ENCODE data around the gene SLC46A1. TPM values are rescaled to one million over a fixed set of nuclear protein-coding genes. Genes with fewer than 3 reads are reported as not detected.

The SLC46A1 gene
- total and polyA plus RNA-seq, 2 experiments from 2014 or later, result 3.3 to 12.5 TPM

DNA sequence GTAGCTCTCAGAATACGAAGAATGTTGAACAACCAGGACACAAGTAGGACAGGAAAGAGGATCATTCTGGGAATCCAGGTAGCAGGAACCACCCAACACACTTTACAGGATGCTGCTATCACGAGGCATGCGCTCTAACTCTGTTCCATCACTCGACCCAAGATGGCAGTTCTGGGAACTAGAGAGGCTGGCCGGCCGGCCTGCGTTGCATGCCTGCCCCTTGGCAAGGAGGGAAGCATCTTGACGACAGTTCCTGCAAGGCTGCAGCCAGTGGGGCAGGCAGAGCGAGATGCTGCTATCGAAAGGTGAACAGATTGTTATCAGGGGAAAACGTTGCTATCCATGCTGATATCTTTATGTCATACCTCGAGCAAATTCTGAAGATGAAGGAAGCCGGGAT lies 19.2 kb upstream of the SLC46A1 start (continued):
- TF ChIP-seq, protein P1, sequence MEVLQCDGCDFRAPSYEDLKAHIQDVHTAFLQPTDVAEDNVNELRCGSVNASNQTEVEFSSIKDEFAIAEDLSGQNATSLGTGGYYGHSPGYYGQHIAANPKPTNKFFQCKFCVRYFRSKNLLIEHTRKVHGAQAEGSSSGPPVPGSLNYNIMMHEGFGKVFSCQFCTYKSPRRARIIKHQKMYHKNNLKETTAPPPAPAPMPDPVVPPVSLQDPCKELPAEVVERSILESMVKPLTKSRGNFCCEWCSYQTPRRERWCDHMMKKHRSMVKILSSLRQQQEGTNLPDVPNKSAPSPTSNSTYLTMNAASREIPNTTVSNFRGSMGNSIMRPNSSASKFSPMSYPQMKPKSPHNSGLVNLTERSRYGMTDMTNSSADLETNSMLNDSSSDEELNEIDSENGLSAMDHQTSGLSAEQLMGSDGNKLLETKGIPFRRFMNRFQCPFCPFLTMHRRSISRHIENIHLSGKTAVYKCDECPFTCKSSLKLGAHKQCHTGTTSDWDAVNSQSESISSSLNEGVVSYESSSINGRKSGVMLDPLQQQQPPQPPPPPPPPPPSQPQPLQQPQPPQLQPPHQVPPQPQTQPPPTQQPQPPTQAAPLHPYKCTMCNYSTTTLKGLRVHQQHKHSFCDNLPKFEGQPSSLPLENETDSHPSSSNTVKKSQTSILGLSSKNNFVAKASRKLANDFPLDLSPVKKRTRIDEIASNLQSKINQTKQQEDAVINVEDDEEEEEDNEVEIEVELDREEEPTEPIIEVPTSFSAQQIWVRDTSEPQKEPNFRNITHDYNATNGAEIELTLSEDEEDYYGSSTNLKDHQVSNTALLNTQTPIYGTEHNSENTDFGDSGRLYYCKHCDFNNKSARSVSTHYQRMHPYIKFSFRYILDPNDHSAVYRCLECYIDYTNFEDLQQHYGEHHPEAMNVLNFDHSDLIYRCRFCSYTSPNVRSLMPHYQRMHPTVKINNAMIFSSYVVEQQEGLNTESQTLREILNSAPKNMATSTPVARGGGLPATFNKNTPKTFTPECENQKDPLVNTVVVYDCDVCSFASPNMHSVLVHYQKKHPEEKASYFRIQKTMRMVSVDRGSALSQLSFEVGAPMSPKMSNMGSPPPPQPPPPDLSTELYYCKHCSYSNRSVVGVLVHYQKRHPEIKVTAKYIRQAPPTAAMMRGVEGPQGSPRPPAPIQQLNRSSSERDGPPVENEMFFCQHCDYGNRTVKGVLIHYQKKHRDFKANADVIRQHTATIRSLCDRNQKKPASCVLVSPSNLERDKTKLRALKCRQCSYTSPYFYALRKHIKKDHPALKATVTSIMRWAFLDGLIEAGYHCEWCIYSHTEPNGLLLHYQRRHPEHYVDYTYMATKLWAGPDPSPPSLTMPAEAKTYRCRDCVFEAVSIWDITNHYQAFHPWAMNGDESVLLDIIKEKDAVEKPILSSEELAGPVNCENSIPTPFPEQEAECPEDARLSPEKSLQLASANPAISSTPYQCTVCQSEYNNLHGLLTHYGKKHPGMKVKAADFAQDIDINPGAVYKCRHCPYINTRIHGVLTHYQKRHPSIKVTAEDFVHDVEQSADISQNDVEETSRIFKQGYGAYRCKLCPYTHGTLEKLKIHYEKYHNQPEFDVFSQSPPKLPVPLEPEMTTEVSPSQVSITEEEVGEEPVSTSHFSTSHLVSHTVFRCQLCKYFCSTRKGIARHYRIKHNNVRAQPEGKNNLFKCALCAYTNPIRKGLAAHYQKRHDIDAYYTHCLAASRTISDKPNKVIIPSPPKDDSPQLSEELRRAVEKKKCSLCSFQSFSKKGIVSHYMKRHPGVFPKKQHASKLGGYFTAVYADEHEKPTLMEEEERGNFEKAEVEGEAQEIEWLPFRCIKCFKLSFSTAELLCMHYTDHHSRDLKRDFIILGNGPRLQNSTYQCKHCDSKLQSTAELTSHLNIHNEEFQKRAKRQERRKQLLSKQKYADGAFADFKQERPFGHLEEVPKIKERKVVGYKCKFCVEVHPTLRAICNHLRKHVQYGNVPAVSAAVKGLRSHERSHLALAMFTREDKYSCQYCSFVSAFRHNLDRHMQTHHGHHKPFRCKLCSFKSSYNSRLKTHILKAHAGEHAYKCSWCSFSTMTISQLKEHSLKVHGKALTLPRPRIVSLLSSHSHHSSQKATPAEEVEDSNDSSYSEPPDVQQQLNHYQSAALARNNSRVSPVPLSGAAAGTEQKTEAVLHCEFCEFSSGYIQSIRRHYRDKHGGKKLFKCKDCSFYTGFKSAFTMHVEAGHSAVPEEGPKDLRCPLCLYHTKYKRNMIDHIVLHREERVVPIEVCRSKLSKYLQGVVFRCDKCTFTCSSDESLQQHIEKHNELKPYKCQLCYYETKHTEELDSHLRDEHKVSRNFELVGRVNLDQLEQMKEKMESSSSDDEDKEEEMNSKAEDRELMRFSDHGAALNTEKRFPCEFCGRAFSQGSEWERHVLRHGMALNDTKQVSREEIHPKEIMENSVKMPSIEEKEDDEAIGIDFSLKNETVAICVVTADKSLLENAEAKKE (CRISPR knock-in tag; IDR thresholded peaks at IDR 0.05), result no peak
- TF ChIP-seq, protein P2, sequence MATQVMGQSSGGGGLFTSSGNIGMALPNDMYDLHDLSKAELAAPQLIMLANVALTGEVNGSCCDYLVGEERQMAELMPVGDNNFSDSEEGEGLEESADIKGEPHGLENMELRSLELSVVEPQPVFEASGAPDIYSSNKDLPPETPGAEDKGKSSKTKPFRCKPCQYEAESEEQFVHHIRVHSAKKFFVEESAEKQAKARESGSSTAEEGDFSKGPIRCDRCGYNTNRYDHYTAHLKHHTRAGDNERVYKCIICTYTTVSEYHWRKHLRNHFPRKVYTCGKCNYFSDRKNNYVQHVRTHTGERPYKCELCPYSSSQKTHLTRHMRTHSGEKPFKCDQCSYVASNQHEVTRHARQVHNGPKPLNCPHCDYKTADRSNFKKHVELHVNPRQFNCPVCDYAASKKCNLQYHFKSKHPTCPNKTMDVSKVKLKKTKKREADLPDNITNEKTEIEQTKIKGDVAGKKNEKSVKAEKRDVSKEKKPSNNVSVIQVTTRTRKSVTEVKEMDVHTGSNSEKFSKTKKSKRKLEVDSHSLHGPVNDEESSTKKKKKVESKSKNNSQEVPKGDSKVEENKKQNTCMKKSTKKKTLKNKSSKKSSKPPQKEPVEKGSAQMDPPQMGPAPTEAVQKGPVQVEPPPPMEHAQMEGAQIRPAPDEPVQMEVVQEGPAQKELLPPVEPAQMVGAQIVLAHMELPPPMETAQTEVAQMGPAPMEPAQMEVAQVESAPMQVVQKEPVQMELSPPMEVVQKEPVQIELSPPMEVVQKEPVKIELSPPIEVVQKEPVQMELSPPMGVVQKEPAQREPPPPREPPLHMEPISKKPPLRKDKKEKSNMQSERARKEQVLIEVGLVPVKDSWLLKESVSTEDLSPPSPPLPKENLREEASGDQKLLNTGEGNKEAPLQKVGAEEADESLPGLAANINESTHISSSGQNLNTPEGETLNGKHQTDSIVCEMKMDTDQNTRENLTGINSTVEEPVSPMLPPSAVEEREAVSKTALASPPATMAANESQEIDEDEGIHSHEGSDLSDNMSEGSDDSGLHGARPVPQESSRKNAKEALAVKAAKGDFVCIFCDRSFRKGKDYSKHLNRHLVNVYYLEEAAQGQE (IDR thresholded peaks at IDR 0.05; ENCODE audit: unreplicated experiment), result no peak

DNA sequence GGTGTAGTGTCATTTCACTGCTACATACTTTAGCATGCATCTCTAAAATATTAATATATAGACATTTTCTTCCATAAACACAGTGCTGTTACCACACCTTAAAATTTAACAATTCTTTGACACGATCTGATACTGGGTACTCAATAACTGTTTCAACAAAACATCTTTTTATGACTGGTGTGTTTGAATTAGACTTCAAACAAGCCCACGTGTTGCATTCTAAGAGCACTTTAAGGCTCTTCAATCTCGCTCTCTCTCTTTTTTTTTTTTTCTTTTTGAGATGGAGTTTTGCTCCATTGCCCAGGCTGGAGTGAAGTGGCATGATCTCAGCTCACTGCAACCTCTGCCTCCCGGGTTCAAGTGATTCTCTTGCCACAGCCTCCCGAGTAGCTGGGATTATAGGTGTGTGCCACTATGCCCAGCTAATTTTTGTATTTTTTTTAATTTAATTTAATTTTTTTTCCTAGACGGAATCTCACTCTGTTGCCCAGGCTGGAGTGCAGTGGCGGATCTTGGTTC lies 15.8 kb upstream of the SLC46A1 start:
- H3K79me2 ChIP-seq (replicated peaks; ENCODE audit: insufficient read depth), result no peaks in the 10 kb centered on the region
- no peak for ATAC-seq
- H3K27ac ChIP-seq (ENCODE audit: low read depth), result no peak overlapping the region
- H3F3A ChIP-seq (replicated peaks; ENCODE audit: low read depth), result no peaks in the 10 kb centered on the region
- no peaks in the 10 kb centered on the region for H3K4me1 ChIP-seq (ENCODE audit: insufficient read depth)
- H3K4me1 Mint-ChIP-seq, result no peaks in the 10 kb centered on the region
- no peaks in the 10 kb centered on the region for H4K20me1 ChIP-seq (replicated peaks; ENCODE audit: insufficient read depth)
- no peak overlapping the region for H3K4me3 ChIP-seq
- peaks cover 24% of the 10 kb centered on the region for H3K27me3 Mint-ChIP-seq (ENCODE audit: insufficient read depth, low read depth, poor library complexity)
- H2AFZ ChIP-seq, result no peak overlapping the region
- H3K36me3 ChIP-seq (ENCODE audit: insufficient read depth), result no peaks in the 10 kb centered on the region
- no peak overlapping the region for H3K4me3 Mint-ChIP-seq
- no peak for DNase-seq (ENCODE audit: low spot score)
- H3K4me2 ChIP-seq, result no peak overlapping the region
- H3K27ac Mint-ChIP-seq, result no peak overlapping the region
- peaks cover 14% of the 10 kb centered on the region for H3K27me3 ChIP-seq (ENCODE audit: insufficient read depth)
- H3K36me3 Mint-ChIP-seq (ENCODE audit: low read depth), result no peaks in the 10 kb centered on the region
- H3K9me3 Mint-ChIP-seq, result no peaks in the 10 kb centered on the region
- peaks cover 1% of the 10 kb centered on the region; the same call in 1 of the 2 replicates for H3K9me2 ChIP-seq (ENCODE audit: insufficient read depth)
- TF ChIP-seq NANOG (IDR thresholded peaks at IDR 0.05; ENCODE audit: borderline replicate concordance) (no peak), POLR2AphosphoS5 (IDR thresholded peaks at IDR 0.05; ENCODE audit: low read depth) (no peak)
- TF ChIP-seq, protein P1 (CRISPR knock-in tag; IDR thresholded peaks at IDR 0.05), result no peak

All from GM23338 (cell line).